ENCODE measurements around the gene ACKR3. TPM values are rescaled to one million over a fixed set of nuclear protein-coding genes. Genes with fewer than 3 reads are reported as not detected.

ACKR3 gene
- total and polyA plus RNA-seq, 10 of the 15 experiments (the other 5 are each of a cell fraction or from before 2014, with no cell fraction given): 3.0 to 154 (median 6.4) TPM

- TF ChIP-seq, protein P1, sequence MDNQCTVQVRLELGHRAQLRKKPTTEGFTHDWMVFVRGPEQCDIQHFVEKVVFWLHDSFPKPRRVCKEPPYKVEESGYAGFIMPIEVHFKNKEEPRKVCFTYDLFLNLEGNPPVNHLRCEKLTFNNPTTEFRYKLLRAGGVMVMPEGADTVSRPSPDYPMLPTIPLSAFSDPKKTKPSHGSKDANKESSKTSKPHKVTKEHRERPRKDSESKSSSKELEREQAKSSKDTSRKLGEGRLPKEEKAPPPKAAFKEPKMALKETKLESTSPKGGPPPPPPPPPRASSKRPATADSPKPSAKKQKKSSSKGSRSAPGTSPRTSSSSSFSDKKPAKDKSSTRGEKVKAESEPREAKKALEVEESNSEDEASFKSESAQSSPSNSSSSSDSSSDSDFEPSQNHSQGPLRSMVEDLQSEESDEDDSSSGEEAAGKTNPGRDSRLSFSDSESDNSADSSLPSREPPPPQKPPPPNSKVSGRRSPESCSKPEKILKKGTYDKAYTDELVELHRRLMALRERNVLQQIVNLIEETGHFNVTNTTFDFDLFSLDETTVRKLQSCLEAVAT (IDR thresholded peaks at IDR 0.05): peak; percentile 12; the same call in 1 of the 2 replicates
- TF ChIP-seq ETV6 (conservative IDR thresholded peaks at IDR 0.05 in 1 of 2, IDR thresholded peaks at IDR 0.05 in 1 of 2; ENCODE audit: borderline replicate concordance in 1 of 2, low read depth in 1 of 2): peak in 1 of 2 experiments; percentile 95; a peak in 2 of 4 replicates
- TF ChIP-seq TCF12 (IDR thresholded peaks at IDR 0.05; ENCODE audit: low read depth, low read length): 0 out of 2 replicates have a peak, but pooled peaks have one; percentile 38
- TF ChIP-seq KDM1A (IDR thresholded peaks at IDR 0.05; ENCODE audit: borderline replicate concordance): no peak
- no peak; a peak in 1 of 4 replicates for TF ChIP-seq CEBPB (IDR thresholded peaks at IDR 0.05; ENCODE audit: borderline replicate concordance in 1 of 2, low read depth in 2 of 2, low read length in 2 of 2)
- TF ChIP-seq MXI1 (IDR thresholded peaks at IDR 0.05; ENCODE audit: low read depth, low read length): peak; percentile 15; the same call in 1 of the 2 replicates
- no peak; the same call in 1 of the 2 replicates for TF ChIP-seq GATAD2B (conservative IDR thresholded peaks at IDR 0.05; ENCODE audit: low read depth)
- TF ChIP-seq RELB (IDR thresholded peaks at IDR 0.05; ENCODE audit: low read depth): no peak
- no peak for TF ChIP-seq TARDBP (IDR thresholded peaks at IDR 0.05; ENCODE audit: borderline replicate concordance)
- no peak for TF ChIP-seq MTA3 (IDR thresholded peaks at IDR 0.05; ENCODE audit: borderline replicate concordance, low read length)
- no peak for TF ChIP-seq ZZZ3 (IDR thresholded peaks at IDR 0.05; ENCODE audit: control insufficient read depth, insufficient read length, low read depth)
- TF ChIP-seq MAX (IDR thresholded peaks at IDR 0.05; ENCODE audit: low read depth, low read length): no peak
- no peak for TF ChIP-seq HSF1 (IDR thresholded peaks at IDR 0.05; ENCODE audit: low read depth, low read length)
- TF ChIP-seq TCF7 (IDR thresholded peaks at IDR 0.05; ENCODE audit: borderline replicate concordance): no peak
- TF ChIP-seq CHD2 (IDR thresholded peaks at IDR 0.05; ENCODE audit: borderline replicate concordance, low read depth, low read length): 0 out of 2 replicates have a peak, but pooled peaks have one; percentile 8
- no peak for TF ChIP-seq ZNF622 (IDR thresholded peaks at IDR 0.05)
- TF ChIP-seq POU2F2 (IDR thresholded peaks at IDR 0.05; ENCODE audit: borderline replicate concordance, low read depth, low read length): no peak
- no peak for TF ChIP-seq ATF3 (IDR thresholded peaks at IDR 0.05; ENCODE audit: borderline replicate concordance, extremely low read depth, low read depth, low read length)
- TF ChIP-seq CHD4 (IDR thresholded peaks at IDR 0.05): no peak
- TF ChIP-seq IRF4 (IDR thresholded peaks at IDR 0.05; ENCODE audit: low read depth, low read length): no peak
- no peak for TF ChIP-seq LARP7 (IDR thresholded peaks at IDR 0.05)
- no peak for TF ChIP-seq CHD1 (IDR thresholded peaks at IDR 0.05; ENCODE audit: low read depth, low read length)
- no peak for TF ChIP-seq SPI1 (IDR thresholded peaks at IDR 0.05; ENCODE audit: borderline replicate concordance, insufficient read depth, low read depth, low read length)
- peak; percentile 42; the same call in 1 of the 2 replicates for TF ChIP-seq POLR2AphosphoS5 (IDR thresholded peaks at IDR 0.05; ENCODE audit: low read length)
- no peak for TF ChIP-seq YY1 (IDR thresholded peaks at IDR 0.05; ENCODE audit: low read depth, low read length)
- no peak for TF ChIP-seq CBFB (IDR thresholded peaks at IDR 0.05; ENCODE audit: low read depth)
- no peak for TF ChIP-seq KAT2A (conservative IDR thresholded peaks at IDR 0.05; ENCODE audit: control insufficient read depth, low read depth, low read length)
- TF ChIP-seq RELA (IDR thresholded peaks at IDR 0.05; ENCODE audit: borderline replicate concordance, partially characterized antibody): no peak
Measured at GRCh38 chr2:236545248-236545658, 24.4 kb upstream of the ACKR3 start (continued).
